ENCODE results near the gene LGALS4.

DNA sequence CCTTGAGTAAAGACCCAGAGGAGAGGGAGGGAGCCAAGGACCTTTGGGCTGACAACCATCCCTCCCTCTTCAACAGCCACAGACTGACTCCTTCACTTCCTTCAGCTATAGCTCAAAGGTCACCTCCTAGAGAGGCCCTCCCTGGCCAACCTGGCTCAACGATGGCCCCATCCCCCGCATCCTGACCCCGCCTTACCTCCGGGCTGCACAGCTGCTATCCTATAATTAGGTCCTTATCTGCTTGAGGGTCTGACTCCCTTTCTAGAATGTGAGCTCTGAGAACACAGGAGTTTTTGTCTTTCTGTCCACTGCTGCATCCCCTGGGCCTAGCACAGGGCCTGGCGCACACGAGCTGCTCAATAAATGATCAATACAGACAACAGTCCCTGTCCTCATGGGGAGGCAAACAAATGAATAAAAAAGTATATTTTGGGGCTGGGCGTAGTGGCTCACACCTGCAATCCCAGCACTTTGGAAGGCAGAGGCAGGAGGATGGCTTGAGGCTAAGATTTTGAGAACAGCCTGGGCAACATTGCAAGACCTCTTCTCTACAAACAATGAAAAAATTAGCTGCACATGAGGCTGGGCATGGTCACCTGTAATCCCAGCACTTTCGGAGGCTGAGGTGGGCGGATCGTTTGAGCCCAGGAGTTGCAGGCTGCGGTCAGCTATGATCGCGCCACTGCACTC is 6.6 kb upstream of the LGALS4 start:
- TF ChIP-seq RFX5 (IDR thresholded peaks at IDR 0.05; ENCODE audit: low read length) = no peak
- TF ChIP-seq, protein P1, sequence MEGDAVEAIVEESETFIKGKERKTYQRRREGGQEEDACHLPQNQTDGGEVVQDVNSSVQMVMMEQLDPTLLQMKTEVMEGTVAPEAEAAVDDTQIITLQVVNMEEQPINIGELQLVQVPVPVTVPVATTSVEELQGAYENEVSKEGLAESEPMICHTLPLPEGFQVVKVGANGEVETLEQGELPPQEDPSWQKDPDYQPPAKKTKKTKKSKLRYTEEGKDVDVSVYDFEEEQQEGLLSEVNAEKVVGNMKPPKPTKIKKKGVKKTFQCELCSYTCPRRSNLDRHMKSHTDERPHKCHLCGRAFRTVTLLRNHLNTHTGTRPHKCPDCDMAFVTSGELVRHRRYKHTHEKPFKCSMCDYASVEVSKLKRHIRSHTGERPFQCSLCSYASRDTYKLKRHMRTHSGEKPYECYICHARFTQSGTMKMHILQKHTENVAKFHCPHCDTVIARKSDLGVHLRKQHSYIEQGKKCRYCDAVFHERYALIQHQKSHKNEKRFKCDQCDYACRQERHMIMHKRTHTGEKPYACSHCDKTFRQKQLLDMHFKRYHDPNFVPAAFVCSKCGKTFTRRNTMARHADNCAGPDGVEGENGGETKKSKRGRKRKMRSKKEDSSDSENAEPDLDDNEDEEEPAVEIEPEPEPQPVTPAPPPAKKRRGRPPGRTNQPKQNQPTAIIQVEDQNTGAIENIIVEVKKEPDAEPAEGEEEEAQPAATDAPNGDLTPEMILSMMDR (IDR thresholded peaks at IDR 0.05) = no peak
- TF ChIP-seq, protein P2, sequence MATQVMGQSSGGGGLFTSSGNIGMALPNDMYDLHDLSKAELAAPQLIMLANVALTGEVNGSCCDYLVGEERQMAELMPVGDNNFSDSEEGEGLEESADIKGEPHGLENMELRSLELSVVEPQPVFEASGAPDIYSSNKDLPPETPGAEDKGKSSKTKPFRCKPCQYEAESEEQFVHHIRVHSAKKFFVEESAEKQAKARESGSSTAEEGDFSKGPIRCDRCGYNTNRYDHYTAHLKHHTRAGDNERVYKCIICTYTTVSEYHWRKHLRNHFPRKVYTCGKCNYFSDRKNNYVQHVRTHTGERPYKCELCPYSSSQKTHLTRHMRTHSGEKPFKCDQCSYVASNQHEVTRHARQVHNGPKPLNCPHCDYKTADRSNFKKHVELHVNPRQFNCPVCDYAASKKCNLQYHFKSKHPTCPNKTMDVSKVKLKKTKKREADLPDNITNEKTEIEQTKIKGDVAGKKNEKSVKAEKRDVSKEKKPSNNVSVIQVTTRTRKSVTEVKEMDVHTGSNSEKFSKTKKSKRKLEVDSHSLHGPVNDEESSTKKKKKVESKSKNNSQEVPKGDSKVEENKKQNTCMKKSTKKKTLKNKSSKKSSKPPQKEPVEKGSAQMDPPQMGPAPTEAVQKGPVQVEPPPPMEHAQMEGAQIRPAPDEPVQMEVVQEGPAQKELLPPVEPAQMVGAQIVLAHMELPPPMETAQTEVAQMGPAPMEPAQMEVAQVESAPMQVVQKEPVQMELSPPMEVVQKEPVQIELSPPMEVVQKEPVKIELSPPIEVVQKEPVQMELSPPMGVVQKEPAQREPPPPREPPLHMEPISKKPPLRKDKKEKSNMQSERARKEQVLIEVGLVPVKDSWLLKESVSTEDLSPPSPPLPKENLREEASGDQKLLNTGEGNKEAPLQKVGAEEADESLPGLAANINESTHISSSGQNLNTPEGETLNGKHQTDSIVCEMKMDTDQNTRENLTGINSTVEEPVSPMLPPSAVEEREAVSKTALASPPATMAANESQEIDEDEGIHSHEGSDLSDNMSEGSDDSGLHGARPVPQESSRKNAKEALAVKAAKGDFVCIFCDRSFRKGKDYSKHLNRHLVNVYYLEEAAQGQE (IDR thresholded peaks at IDR 0.05; ENCODE audit: low read depth, low read length) = no peak
